A549 (cell line): ENCODE data around the gene SEMA3A. TPM values are rescaled to one million over a fixed set of nuclear protein-coding genes. Genes with fewer than 3 reads are reported as not detected.

Source experiments
- ATAC-seq, 2 experiments: fragments of 200-7000 bp in 1 of 2; fragments of >200 bp in 1 of 2; cut with Nextera tagmentation in 1 of 2; cut with Tn5 transposase in 1 of 2; 3 replicates each; pipeline versions ENCODE4 v1.8.0 to v1.9.1; 2018 to 2020; ENCODE audit warnings: mild to moderate bottlenecking in 1 of 2, moderate library complexity in 1 of 2
- CTCF ChIA-PET: fragments of 300-600 bp; sonication (Branson Sonifier 250); formaldehyde crosslinking; extraction: SDS; loops from one replicate; lab custom pipeline; 2021; ENCODE audit warnings: antibody characterized with exemption, inconsistent platforms; lab: Yijun Ruan, JAX
- POLR2A ChIA-PET: fragments of 350-600 bp; formaldehyde crosslinking; extraction: SDS; loops from one replicate; lab custom pipeline; 2021; ENCODE audit warnings: antibody characterized with exemption, inconsistent platforms; lab: Yijun Ruan, JAX
- DNase-seq, 2 experiments: peaks; one replicate each; pipeline versions ENCODE4 v3.0.0 to v3.0.0-alpha.2; 2011 to 2016; ENCODE audit warnings: low read depth in 1 of 2, low spot score in 1 of 2
- FAIRE-seq: peaks from 2 replicates; lab custom pipeline; 2011; peaks lifted over from hg19 to GRCh38; lab: Jason Lieb, UNC
- H3K27ac ChIP-seq, 2 experiments: fragments of >200 bp; sonication (Bioruptor Twin); formaldehyde crosslinking; 3 replicates each; pipeline ENCODE4 v1.5.1; 2016 to 2017
- H3K4me1 ChIP-seq: fragments of >200 bp; sonication (Bioruptor Twin); formaldehyde crosslinking; 3 replicates; pipeline ENCODE4 v1.6.1; 2016
- H3K4me2 ChIP-seq: fragments of >200 bp; sonication (Bioruptor Twin); formaldehyde crosslinking; 3 replicates; pipeline ENCODE4 v1.6.1; 2016
- H3K4me3 ChIP-seq: fragments of >200 bp; sonication (Bioruptor Twin); formaldehyde crosslinking; 3 replicates; pipeline ENCODE4 v1.5.1; 2016
- H3K9me3 ChIP-seq: fragments of >200 bp; sonication (Bioruptor Twin); formaldehyde crosslinking; 3 replicates; pipeline ENCODE4 v1.6.1; 2016
- CEBPB ChIP-seq, 2 experiments: fragments of >200 bp in 1 of 2; sonication (Bioruptor Twin) in 1 of 2; formaldehyde crosslinking in 1 of 2; IDR thresholded peaks; 2 replicates each; pipeline ENCODE4 v1.6.1; 2012 to 2016
- EP300 ChIP-seq, 2 experiments: fragments of >200 bp; sonication (Bioruptor Twin); formaldehyde crosslinking; IDR thresholded peaks; 2 replicates in 1 of 2; 3 replicates in 1 of 2; pipeline ENCODE4 v1.6.1; 2016 to 2017
- ESRRA ChIP-seq: fragments of 150-350 bp; IDR thresholded peaks from 2 replicates; pipeline ENCODE4 v1.6.1; 2014; ENCODE audit warnings: mild to moderate bottlenecking, low read length, borderline replicate concordance
- FOSB ChIP-seq: fragments of 250-450 bp; sonication (Bioruptor Pico); IDR thresholded peaks from 2 replicates; pipeline ENCODE4 v1.5.0; 2020; ENCODE audit warnings: mild to moderate bottlenecking, moderate library complexity
- FOSL2 ChIP-seq, 2 experiments: fragments of 450-650 bp in 1 of 2; fragments of >200 bp in 1 of 2; sonication (Bioruptor Twin) in 1 of 2; formaldehyde crosslinking; IDR thresholded peaks; 2 replicates each; pipeline versions ENCODE4 v1.5.0 to v1.6.1; 2016 to 2020; ENCODE audit warnings: mild to moderate bottlenecking in 1 of 2, moderate library complexity in 1 of 2
- GATA3 ChIP-seq: IDR thresholded peaks from 2 replicates; pipeline ENCODE4 v1.6.1; 2012; ENCODE audit warnings: borderline replicate concordance
- HDAC2 ChIP-seq: fragments of 200-600 bp; sonication (generic); IDR thresholded peaks from 2 replicates; pipeline ENCODE4 v1.6.1; 2016
- HEYL ChIP-seq: fragments of 250-450 bp; sonication (Bioruptor Pico); IDR thresholded peaks from 2 replicates; pipeline ENCODE4 v1.8.0; 2021; ENCODE audit warnings: mild to moderate bottlenecking, moderate library complexity
- JUNB ChIP-seq: fragments of >200 bp; sonication (Bioruptor Twin); formaldehyde crosslinking; IDR thresholded peaks from 2 replicates; pipeline ENCODE4 v1.6.1; 2016
- KDM5A ChIP-seq: fragments of 200-600 bp; sonication (generic); IDR thresholded peaks from 2 replicates; pipeline ENCODE4 v1.6.1; 2016; ENCODE audit warnings: antibody characterized with exemption, mild to moderate bottlenecking
- MAFK ChIP-seq: fragments of 450-650 bp; IDR thresholded peaks from 2 replicates; pipeline ENCODE4 v1.6.1; 2014; ENCODE audit not compliant: partially characterized antibody
- MYC ChIP-seq: IDR thresholded peaks from 2 replicates; pipeline ENCODE4 v1.6.1; 2012; ENCODE audit warnings: mild to moderate bottlenecking, inconsistent platforms, low read length, improper control_type of control experiment, borderline replicate concordance
- NR3C1 ChIP-seq: fragments of >200 bp; sonication (Bioruptor Twin); formaldehyde crosslinking; IDR thresholded peaks from 3 replicates; pipeline ENCODE4 v1.6.1; 2017
- PHF8 ChIP-seq: fragments of 200-600 bp; sonication (generic); IDR thresholded peaks from 2 replicates; pipeline ENCODE4 v1.6.1; 2016; ENCODE audit warnings: low read depth, mild to moderate bottlenecking, antibody characterized with exemption, moderate library complexity, borderline replicate concordance
- POLR2A ChIP-seq: IDR thresholded peaks from 2 replicates; pipeline ENCODE4 v1.6.1; 2012; ENCODE audit warnings: mild to moderate bottlenecking, low read length
- RAD21 ChIP-seq, 2 experiments: fragments of >200 bp in 1 of 2; sonication (Bioruptor Twin) in 1 of 2; formaldehyde crosslinking in 1 of 2; IDR thresholded peaks in 1 of 2; conservative IDR thresholded peaks in 1 of 2; 2 replicates in 1 of 2; 3 replicates in 1 of 2; pipeline ENCODE4 v1.6.1; 2012 to 2018; ENCODE audit warnings: inconsistent platforms in 1 of 2
- RCOR1 ChIP-seq: fragments of 150-350 bp; IDR thresholded peaks from 2 replicates; pipeline ENCODE4 v1.6.1; 2014; ENCODE audit warnings: antibody characterized with exemption, low read length, low read depth
- ZC3H11A ChIP-seq: fragments of 450-650 bp; IDR thresholded peaks from 2 replicates; pipeline ENCODE4 v1.6.1; 2014; ENCODE audit warnings: antibody characterized with exemption, mild to moderate bottlenecking
- ZFP36 ChIP-seq: fragments of 450-650 bp; IDR thresholded peaks from 2 replicates; pipeline ENCODE4 v1.6.1; 2014; ENCODE audit warnings: borderline replicate concordance; ENCODE audit not compliant: partially characterized antibody
- WGBS: methylation state at CpG from one replicate; pipeline ENCODE4 v1.1.6; 2017; ENCODE audit errors: missing lambda C conversion rate; 5-methylcytosine and 5-hydroxymethylcytosine counted together
- polyA plus RNA-seq, 4 experiments: library from polyadenylated mRNA; depleted of rRNA in 3 of 4; stranded (reverse); fragments of >200 nt; fragmentation: RNase III in 1 of 4; extraction: RNeasy Plus Mini Kit Qiagen cat#74134 plus additional on column Dnase treatment in 1 of 4; gene quantifications; 2 replicates in 3 of 4; 3 replicates in 1 of 4; pipeline ENCODE4 v1.2.3, GENCODE V29; 2011 to 2017
- TF ChIP-seq, protein P1 (sequence below): fragments of 250-450 bp; sonication (Bioruptor Pico); IDR thresholded peaks from 2 replicates; pipeline ENCODE4 v1.5.0; 2021; ENCODE audit warnings: mild to moderate bottlenecking, moderate library complexity, borderline replicate concordance

The SEMA3A gene
- polyA plus RNA-seq, 2 of the 4 experiments (the other 2 are of a cell fraction): 3.6 to 19.1 TPM

DNA sequence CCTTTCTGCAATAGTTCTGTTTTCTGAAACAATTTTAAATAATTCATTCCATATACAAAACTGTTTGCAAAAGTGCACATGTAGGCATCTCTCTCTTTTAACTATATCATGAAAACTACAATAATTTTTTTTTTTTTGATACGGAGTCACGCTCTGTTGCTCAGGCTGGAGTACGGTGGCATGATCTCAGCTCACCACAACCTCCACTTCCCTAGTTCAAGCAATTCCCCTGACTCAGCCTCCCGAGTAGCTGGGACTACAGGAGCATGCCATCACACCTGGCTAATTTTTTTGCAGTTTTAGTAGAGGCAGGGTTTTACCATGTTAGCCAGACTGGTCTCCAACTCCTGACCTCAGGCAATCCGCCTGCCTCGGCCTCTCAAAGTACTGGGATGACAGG lies 44.0 kb upstream of the SEMA3A start:
- TF ChIP-seq ZC3H11A: no peak
- TF ChIP-seq RAD21 (conservative IDR thresholded peaks at IDR 0.05 in 1 of 2, IDR thresholded peaks at IDR 0.05 in 1 of 2): no peak
- TF ChIP-seq ZFP36: no peak
- no peak for TF ChIP-seq FOSB (CRISPR knock-in tag)
- TF ChIP-seq KDM5A: no peak
- H3K4me1 ChIP-seq: peaks cover 18% of the 10 kb centered on the region
- no peak overlapping the region for H3K27ac ChIP-seq
- ATAC-seq (no peak), DNase-seq (no peak), FAIRE-seq (no peak)
- 94% methylated on average over 6 of the region's 6 CpGs for WGBS
- H3K4me2 ChIP-seq: no peak overlapping the region
- ChIA-PET POLR2A (no interaction called here), CTCF (interaction anchor here (0.7 kb wide), 1 partner anchor 12 kb away, joined by 5 read pairs; no protein-coding TSS in a partner anchor)
- H3K9me3 ChIP-seq: no peaks in the 10 kb centered on the region
- no peak overlapping the region for H3K4me3 ChIP-seq

DNA sequence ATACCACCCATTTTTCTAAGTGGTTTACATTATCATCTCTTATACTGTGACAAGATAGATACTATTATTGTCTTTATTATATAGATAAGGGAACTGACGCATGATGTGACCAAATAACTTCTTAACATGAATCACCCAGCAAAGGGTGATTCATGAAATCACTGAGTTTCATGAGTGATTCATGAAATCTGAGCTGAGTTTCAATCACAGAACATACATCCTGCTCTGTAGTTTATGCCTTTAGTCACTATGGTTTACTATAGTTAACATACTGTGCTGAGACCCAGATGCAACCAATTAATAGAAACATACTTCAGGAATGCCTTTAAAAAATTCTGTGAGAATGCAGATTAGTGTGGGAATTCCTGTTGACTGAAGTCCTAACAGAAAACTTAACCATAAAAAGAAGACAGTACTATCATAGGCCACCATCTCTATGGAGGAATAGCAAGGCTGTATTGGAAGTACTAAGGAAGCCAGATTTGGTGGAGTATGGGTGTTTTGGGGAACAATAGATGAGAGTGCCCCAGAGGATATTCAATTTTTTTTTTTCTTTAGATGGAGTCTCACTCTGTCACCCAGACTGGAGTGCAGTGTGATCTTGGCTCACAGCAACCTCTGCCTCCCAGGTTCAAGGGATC lies 43.1 kb upstream of the SEMA3A start:
- no peak for FAIRE-seq
- Histone ChIP-seq H3K27ac (peak overlapping the region in 1 of 2 experiments; percentile 51; a peak in 3 of 6 replicates), H3K4me1 (peaks cover 23% of the 10 kb centered on the region), H3K4me3 (no peak overlapping the region), H3K4me2 (peak overlapping the region; percentile 21; the same call in 2 of the 3 replicates), H3K9me3 (no peaks in the 10 kb centered on the region)
- DNase-seq: peak; percentile 44 to 61
- 48% methylated on average over 1 of the region's 1 CpG for WGBS
- ChIA-PET POLR2A (no interaction called here), CTCF (interaction anchor here (0.7 kb wide), 1 partner anchor 11 kb away, joined by 5 read pairs; no protein-coding TSS in a partner anchor)
- TF ChIP-seq GATA3: peak; percentile 25; the same call in 1 of the 2 replicates
- no peak for TF ChIP-seq KDM5A
- TF ChIP-seq JUNB: peak; percentile 83
- no peak for TF ChIP-seq HDAC2
- TF ChIP-seq FOSL2 (IDR thresholded peaks at IDR 0.05): peak; percentile 79
- TF ChIP-seq FOSL2 (CRISPR knock-in tag; IDR thresholded peaks at IDR 0.05): peak; percentile 94
- no peak for TF ChIP-seq FOSB (CRISPR knock-in tag)
- peak; percentile 76 to 89 for ATAC-seq

DNA sequence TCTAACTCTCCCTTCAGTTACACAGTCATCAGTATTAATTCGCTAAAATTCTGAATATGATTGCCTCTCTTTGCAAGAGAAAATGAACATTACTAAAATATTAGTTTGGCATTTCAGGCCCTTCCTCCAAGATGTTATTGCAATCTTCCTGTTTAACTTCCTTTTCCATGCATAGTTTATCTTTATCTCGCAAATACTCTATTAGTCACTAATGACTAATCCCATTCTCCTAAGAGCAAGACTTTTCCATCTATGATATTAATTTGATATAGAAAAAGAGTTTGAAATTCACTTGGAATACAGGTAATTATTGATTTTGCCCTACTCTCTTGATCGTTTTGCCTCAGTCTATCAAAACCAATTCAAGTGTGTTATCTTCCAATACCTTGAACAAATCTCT lies 41.8 kb upstream of the SEMA3A start:
- 34% methylated on average over 3 of the region's 3 CpGs for WGBS
- H3K4me2 ChIP-seq: peak overlapping the region; percentile 52
- FAIRE-seq (no peak), ATAC-seq (no peak)
- POLR2A ChIA-PET: no interaction called here
- TF ChIP-seq NR3C1 (no peak), HEYL (no peak), JUNB (peak; percentile 62; the same call in 1 of the 2 replicates), RCOR1 (no peak), FOSL2 (IDR thresholded peaks at IDR 0.05) (peak; percentile 35), FOSL2 (CRISPR knock-in tag; IDR thresholded peaks at IDR 0.05) (peak; percentile 69)
- TF ChIP-seq, all 56 proteins: peak for 2
- Histone ChIP-seq H3K4me1 (peaks cover 27% of the 10 kb centered on the region), H3K9me3 (no peaks in the 10 kb centered on the region), H3K4me3 (no peak overlapping the region), H3K27ac (peak overlapping the region in 1 of 2 experiments; percentile 29; a peak in 1 of 6 replicates)
- DNase-seq: no peak
- CTCF ChIA-PET: no interaction called here

- Histone ChIP-seq H3K27ac (no peak overlapping the region), H3K9me3 (no peaks in the 10 kb centered on the region; the same call in 2 of the 3 replicates), H3K4me3 (no peak overlapping the region)
- TF ChIP-seq, protein P1, sequence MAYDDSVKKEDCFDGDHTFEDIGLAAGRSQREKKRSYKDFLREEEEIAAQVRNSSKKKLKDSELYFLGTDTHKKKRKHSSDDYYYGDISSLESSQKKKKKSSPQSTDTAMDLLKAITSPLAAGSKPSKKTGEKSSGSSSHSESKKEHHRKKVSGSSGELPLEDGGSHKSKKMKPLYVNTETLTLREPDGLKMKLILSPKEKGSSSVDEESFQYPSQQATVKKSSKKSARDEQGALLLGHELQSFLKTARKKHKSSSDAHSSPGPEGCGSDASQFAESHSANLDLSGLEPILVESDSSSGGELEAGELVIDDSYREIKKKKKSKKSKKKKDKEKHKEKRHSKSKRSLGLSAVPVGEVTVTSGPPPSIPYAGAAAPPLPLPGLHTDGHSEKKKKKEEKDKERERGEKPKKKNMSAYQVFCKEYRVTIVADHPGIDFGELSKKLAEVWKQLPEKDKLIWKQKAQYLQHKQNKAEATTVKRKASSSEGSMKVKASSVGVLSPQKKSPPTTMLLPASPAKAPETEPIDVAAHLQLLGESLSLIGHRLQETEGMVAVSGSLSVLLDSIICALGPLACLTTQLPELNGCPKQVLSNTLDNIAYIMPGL: no peak
- no peak; a peak in 1 of 5 replicates for TF ChIP-seq RAD21 (conservative IDR thresholded peaks at IDR 0.05 in 1 of 2, IDR thresholded peaks at IDR 0.05 in 1 of 2)
- no peak for TF ChIP-seq MAFK
- TF ChIP-seq GATA3: 0 out of 2 replicates have a peak, but pooled peaks have one; percentile 23
- TF ChIP-seq POLR2A: no peak
- TF ChIP-seq MYC: no peak
- no peak for TF ChIP-seq FOSL2 (IDR thresholded peaks at IDR 0.05)
- peak; percentile 25; the same call in 1 of the 2 replicates for TF ChIP-seq FOSL2 (CRISPR knock-in tag; IDR thresholded peaks at IDR 0.05)
- TF ChIP-seq EP300 (IDR thresholded peaks at IDR 0.05): no peak
- TF ChIP-seq ESRRA: no peak
- peak in 1 of 2 experiments; percentile 48; a peak in 1 of 4 replicates for TF ChIP-seq CEBPB (IDR thresholded peaks at IDR 0.05)
- no peak for TF ChIP-seq PHF8
- TF ChIP-seq, all 56 proteins: peak for 3
- 14% methylated on average over 1 of the region's 1 CpG for WGBS
- H3K4me1 ChIP-seq: peaks cover 28% of the 10 kb centered on the region
- FAIRE-seq (peak; percentile 89), DNase-seq (peak in 1 of 2 experiments; percentile 80), ATAC-seq (peak; percentile 50 to 83; a peak in 4 of 6 replicates)
- ChIA-PET CTCF (no interaction called here), POLR2A (no interaction called here)
- H3K4me2 ChIP-seq: no peak overlapping the region
Observed at GRCh38 chr7:84232646-84233045, 38.1 kb upstream of the SEMA3A start.
